Measurements from ENCODE around the gene ATP11A. TPM values are rescaled to one million over a fixed set of nuclear protein-coding genes. Genes with fewer than 3 reads are reported as not detected.

ATP11A gene
- total and polyA plus RNA-seq, 7 donors, result 0.69 to 22.9 (median 9.6) TPM

- 71 to 79% methylated on average over 17 of the region's 17 CpGs for WGBS, 2 donors
- Histone ChIP-seq H3K9me3 (no peaks in the 10 kb centered on the region), H3K4me3 (no peak overlapping the region), H3K36me3 (no peaks in the 10 kb centered on the region), H3K27ac (no peak overlapping the region), H3K4me1 (peaks cover 0 to 21% (median 2%) of the 10 kb centered on the region in 4 donors), H3K27me3 (no peaks in the 10 kb centered on the region)
- intact Hi-C loops (cut with DNase I), result no loop called here
- TF ChIP-seq POLR2A (IDR thresholded peaks at IDR 0.05) (no peak), CTCF (IDR thresholded peaks at IDR 0.05) (no peak), POLR2AphosphoS5 (IDR thresholded peaks at IDR 0.05) (no peak), EP300 (IDR thresholded peaks at IDR 0.05) (no peak)
- peak; percentile 46 for DNase-seq
Measured at GRCh38 chr13:112726016-112726767, 36.4 kb downstream of the ATP11A start.

- WGBS, 2 donors, result 88 to 92% methylated on average over 17 of the region's 17 CpGs
- H3K4me3 ChIP-seq, result no peak overlapping the region
- peaks cover 0 to 18% (median under 1%) of the 10 kb centered on the region in 4 donors for H3K4me1 ChIP-seq
- no peak for DNase-seq
- H3K9me3 ChIP-seq, result no peaks in the 10 kb centered on the region
- no peaks in the 10 kb centered on the region for H3K36me3 ChIP-seq
- intact Hi-C loops (cut with DNase I), result no loop called here
- no peak for TF ChIP-seq EP300 (IDR thresholded peaks at IDR 0.05)
- TF ChIP-seq POLR2AphosphoS5 (IDR thresholded peaks at IDR 0.05), result no peak
- no peak for TF ChIP-seq CTCF (IDR thresholded peaks at IDR 0.05)
- TF ChIP-seq POLR2A (IDR thresholded peaks at IDR 0.05), result no peak
- H3K27me3 ChIP-seq, result no peaks in the 10 kb centered on the region
- no peak overlapping the region for H3K27ac ChIP-seq
Measured at GRCh38 chr13:112727581-112727980, 37.7 kb downstream of the ATP11A start.

- Histone ChIP-seq H3K4me3 (no peak overlapping the region), H3K9me3 (no peaks in the 10 kb centered on the region), H3K4me1 (peaks cover 0 to 13% (median 0%) of the 10 kb centered on the region in 4 donors), H3K27me3 (no peaks in the 10 kb centered on the region), H3K36me3 (no peaks in the 10 kb centered on the region), H3K27ac (no peak overlapping the region)
- intact Hi-C loops (cut with DNase I), result no loop called here
- peak; percentile 50 for DNase-seq
- 94 to 96% methylated on average over 34 of the region's 34 CpGs for WGBS, 2 donors
- TF ChIP-seq EP300 (IDR thresholded peaks at IDR 0.05), result no peak
- TF ChIP-seq POLR2AphosphoS5 (IDR thresholded peaks at IDR 0.05), result no peak
- no peak for TF ChIP-seq POLR2A (IDR thresholded peaks at IDR 0.05)
- TF ChIP-seq CTCF (IDR thresholded peaks at IDR 0.05), result no peak
Measured at GRCh38 chr13:112728375-112729126, 38.7 kb downstream of the ATP11A start.

- Histone ChIP-seq H3K9me3 (no peaks in the 10 kb centered on the region), H3K36me3 (no peaks in the 10 kb centered on the region), H3K4me1 (peaks cover 0 to 13% (median 0%) of the 10 kb centered on the region in 4 donors), H3K27ac (peak overlapping the region in 1 of 4 donors; percentile 37), H3K27me3 (no peaks in the 10 kb centered on the region), H3K4me3 (no peak overlapping the region)
- peak; percentile 62 for DNase-seq
- WGBS, 2 donors, result 94 to 95% methylated on average over 22 of the region's 22 CpGs
- intact Hi-C loops (cut with DNase I), result no loop called here
- TF ChIP-seq CTCF (IDR thresholded peaks at IDR 0.05), result no peak
- TF ChIP-seq EP300 (IDR thresholded peaks at IDR 0.05), result no peak
- TF ChIP-seq POLR2A (IDR thresholded peaks at IDR 0.05), result no peak
- TF ChIP-seq POLR2AphosphoS5 (IDR thresholded peaks at IDR 0.05), result no peak
Measured at GRCh38 chr13:112729408-112729807, 39.6 kb downstream of the ATP11A start.

Measured in sigmoid colon (tissue), 7 donors.